ENCODE results near the gene MST1.

Gene MST1

GRCh38 chr3:49722896-49723295, 33.6 kb upstream of the MST1 start:
- TF ChIP-seq CTCF (IDR thresholded peaks at IDR 0.05; ENCODE audit: control insufficient read depth, extremely low read depth, insufficient read depth) = no peak
- DNase-seq (ENCODE audit: low read depth) = no peak
- H3K4me3 ChIP-seq (ENCODE audit: low read depth, low read length) = peak overlapping the region; percentile 91

DNA sequence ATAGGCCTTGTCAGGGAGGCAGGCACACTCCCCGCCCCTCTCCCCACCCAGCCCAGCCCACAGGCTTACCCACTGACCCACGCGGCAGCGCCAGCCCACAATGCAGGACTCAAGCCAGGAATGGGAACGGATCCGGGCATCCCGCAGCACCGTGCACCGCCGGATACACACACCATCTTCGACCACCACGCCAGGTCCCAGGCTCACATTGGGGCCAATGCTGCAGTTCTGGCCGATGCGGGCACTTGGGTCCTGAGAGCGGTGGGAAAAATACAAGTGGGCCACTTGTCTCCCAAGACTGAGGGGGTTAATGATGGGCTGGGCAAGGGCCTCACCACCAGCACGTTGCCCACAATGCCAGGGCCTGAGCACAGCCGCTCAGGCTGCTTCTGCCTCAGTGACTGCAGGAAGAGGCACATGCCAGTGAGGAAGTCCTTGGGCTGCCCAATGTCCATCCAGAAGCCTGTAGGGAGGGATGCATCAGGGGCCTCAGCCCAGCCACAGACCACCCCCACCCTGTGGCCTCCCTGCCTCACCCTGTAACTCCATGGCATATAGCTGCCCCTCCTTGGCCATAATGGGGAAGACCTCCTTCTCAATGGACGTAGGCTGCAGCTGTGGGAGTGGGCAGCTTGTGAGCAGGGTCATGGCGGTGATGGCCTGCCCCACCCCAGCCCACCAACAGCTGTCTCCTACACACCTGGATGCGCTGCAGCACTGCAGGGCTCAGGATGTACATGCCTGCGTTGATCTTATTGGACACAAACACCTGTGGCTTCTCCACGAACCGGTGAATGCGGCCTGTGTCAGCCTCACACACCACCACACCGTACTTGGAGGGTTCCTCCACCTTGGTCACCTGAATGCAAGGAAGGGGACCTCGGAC, 32.9 kb upstream of the MST1 start:
- peak overlapping the region; percentile 91 for H3K4me3 ChIP-seq (ENCODE audit: low read depth, low read length)
- no peak for DNase-seq (ENCODE audit: low read depth)
- TF ChIP-seq CTCF (IDR thresholded peaks at IDR 0.05; ENCODE audit: control insufficient read depth, extremely low read depth, insufficient read depth) = no peak

DNA sequence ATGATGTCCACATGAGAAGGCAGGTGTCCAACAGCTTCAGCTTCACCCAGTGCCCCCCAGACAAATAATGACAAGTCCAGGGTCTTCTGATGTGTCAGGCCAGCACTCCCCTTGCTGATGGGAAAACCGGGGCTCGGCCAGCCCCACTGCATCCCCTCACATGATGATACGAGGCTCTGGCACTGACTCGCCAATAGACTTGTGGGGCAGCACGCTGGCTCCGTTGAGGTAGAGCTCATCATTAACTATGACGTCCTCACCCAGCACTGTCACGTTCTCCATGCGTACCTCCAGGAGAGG, 32.3 kb upstream of the MST1 start:
- H3K4me3 ChIP-seq (ENCODE audit: low read depth, low read length) = no peak overlapping the region
- no peak for TF ChIP-seq CTCF (IDR thresholded peaks at IDR 0.05; ENCODE audit: control insufficient read depth, extremely low read depth, insufficient read depth)
- DNase-seq (ENCODE audit: low read depth) = no peak

DNA sequence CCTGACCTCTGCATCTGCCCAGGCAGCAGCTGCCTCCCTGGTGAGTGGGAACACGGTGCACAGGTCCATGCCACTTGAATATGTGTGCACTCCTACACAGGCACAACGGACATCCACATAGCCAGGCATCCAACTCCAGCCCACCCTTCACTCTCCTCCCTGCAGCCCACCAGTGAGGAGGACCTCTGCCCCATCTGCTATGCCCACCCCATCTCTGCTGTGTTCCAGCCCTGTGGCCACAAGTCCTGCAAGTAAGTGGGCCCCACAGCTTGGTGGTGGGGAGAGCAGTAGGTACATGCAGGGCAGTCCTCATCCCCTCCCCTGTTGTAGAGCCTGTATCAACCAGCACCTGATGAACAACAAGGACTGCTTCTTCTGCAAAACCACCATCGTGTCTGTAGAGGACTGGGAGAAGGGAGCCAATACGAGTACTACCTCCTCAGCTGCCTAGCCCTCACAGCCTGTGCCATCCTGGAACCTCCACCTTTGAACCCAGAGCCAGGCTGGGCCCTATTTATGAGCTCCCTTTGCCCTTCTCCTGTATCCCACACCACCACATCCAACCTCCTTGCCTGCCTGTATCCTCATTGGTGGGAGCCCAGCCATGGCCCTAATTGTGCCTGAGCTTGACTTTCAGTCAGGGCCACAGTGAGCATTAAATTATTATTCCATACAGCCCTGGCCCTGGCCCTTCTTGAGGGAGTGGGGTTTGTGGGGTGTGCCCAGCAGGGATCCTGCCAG, 31.8 kb upstream of the MST1 start:
- no peak for DNase-seq (ENCODE audit: low read depth)
- TF ChIP-seq CTCF (IDR thresholded peaks at IDR 0.05; ENCODE audit: control insufficient read depth, extremely low read depth, insufficient read depth) = no peak
- H3K4me3 ChIP-seq (ENCODE audit: low read depth, low read length) = no peak overlapping the region

- H3K4me3 ChIP-seq (ENCODE audit: low read depth, low read length) = peak within 1 kb of the TSS; percentile 43
- TF ChIP-seq CTCF (IDR thresholded peaks at IDR 0.05; ENCODE audit: control insufficient read depth, extremely low read depth, insufficient read depth) = peak; percentile 36
- peak; percentile 63 for DNase-seq (ENCODE audit: low read depth)
Measured at GRCh38 chr3:49719214-49719884, 30.1 kb upstream of the MST1 start, which contains the start of gene AMIGO3. Gene AMIGO3 (minus strand): TSS chr3:49719684. CDS start chr3:49719465, 219 bp downstream.

DNA sequence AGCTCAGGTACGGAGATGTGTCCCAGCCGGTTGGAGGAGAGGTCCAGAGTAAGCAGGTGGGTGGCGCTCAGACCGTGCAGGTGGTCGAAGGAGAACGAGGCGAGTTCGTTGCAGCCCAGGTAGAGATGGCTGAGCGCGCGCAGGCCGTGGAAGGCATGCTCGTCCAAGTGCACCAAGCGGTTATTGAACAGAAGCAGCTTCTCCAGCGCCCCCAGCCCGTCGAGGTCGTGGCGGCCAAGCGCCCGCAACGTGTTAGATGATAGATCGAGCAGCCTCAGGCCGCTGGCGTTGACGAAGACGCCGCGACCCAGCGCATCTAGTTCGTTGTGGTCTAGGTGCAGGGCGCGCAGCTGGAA, 29.6 kb upstream of the MST1 start:
- no peak for DNase-seq (ENCODE audit: low read depth)

More for the DNA sequence above, 29.6 kb upstream of the MST1 start:
- H3K4me3 ChIP-seq (ENCODE audit: low read depth, low read length) = peak overlapping the region; percentile 43
- no peak for TF ChIP-seq CTCF (IDR thresholded peaks at IDR 0.05; ENCODE audit: control insufficient read depth, extremely low read depth, insufficient read depth)
